Activated T-cell treated with anti-CD3 and anti-CD28 coated beads, Interleukin-2, amount 50 U/mL, for 72 hours (primary cell): Measurements from ENCODE around the gene KMT5B. TPM values are rescaled to one million over a fixed set of nuclear protein-coding genes. Genes with fewer than 3 reads are reported as not detected.
"Not testable (repeated sequence)": the region's sequence is repeated elsewhere in the genome, so short reads cannot be mapped to it uniquely, and the experiment has no call there.

Experiments
- ATAC-seq, 2 donors: fragments of 150-1000 bp; cut with Tn5 transposase; replicated peaks in 1 of 2; 2 replicates each; pipeline ENCODE4 v1.10.0; 2021; ENCODE audit warnings: moderate library complexity in 2 of 2, mild to moderate bottlenecking in 1 of 2
- DNase-seq, 2 donors: peaks; one replicate each; pipeline ENCODE4 v3.0.0; 2021 to 2022; ENCODE audit warnings: mixed read lengths in 1 of 2
- H3K27ac Mint-ChIP-seq: one replicate; pipeline ENCODE4 v1.8.0; 2022; ENCODE audit warnings: mild to moderate bottlenecking, moderate library complexity, mixed read lengths
- H3K27me3 Mint-ChIP-seq: one replicate; pipeline ENCODE4 v1.8.0; 2022; ENCODE audit warnings: low read depth, mixed read lengths
- H3K36me3 Mint-ChIP-seq, 2 donors: one replicate each; pipeline ENCODE4 v1.8.0; 2022; ENCODE audit warnings: mixed read lengths in 2 of 2, mild to moderate bottlenecking in 1 of 2; ENCODE audit not compliant: insufficient read depth in 2 of 2
- H3K4me1 Mint-ChIP-seq: one replicate; pipeline ENCODE4 v1.8.0; 2022; ENCODE audit warnings: low read depth, mixed read lengths
- H3K4me3 Mint-ChIP-seq, 2 donors: one replicate each; pipeline ENCODE4 v1.8.0; 2022; ENCODE audit warnings: mild to moderate bottlenecking in 2 of 2, mixed read lengths in 2 of 2, moderate library complexity in 2 of 2
- H3K9me3 Mint-ChIP-seq, 2 donors: one replicate each; pipeline ENCODE4 v1.8.0; 2022; ENCODE audit warnings: mixed read lengths in 2 of 2
- total RNA-seq, 2 donors: library from RNA; stranded (reverse); gene quantifications; one replicate each; pipeline ENCODE4 v1.2.3, GENCODE V29; 2022

The KMT5B gene
- total RNA-seq: 10 to 100 TPM; 26.9 to 34.1 TPM

GRCh38 chr11:68213135-68213515 lies at the start of gene KMT5B:
Gene KMT5B (minus strand): TSS chr11:68213296. CDS start chr11:68190076, 23,220 bp downstream.
- Mint-ChIP-seq H3K27ac (peak within 1 kb of the TSS; percentile 95), H3K4me3 (peak within 1 kb of the TSS; percentile 91 to 96), H3K9me3 (no peaks in the 10 kb centered on the region), H3K4me1 (peaks cover 41% of the 10 kb centered on the region), H3K27me3 (peaks cover 11% of the 10 kb centered on the region), H3K36me3 (peaks cover 2 to 5% of the 10 kb centered on the region in 2 donors)
- DNase-seq (peak in 1 of 2 donors; percentile 72), ATAC-seq (peak; percentile 1 to 3)

GRCh38 chr11:68262544-68262827 lies 49.4 kb upstream of the KMT5B start:
- no peak overlapping the region for H3K27ac Mint-ChIP-seq
- no peak overlapping the region for H3K4me3 Mint-ChIP-seq
- H3K27me3 Mint-ChIP-seq: no peaks in the 10 kb centered on the region
- no peaks in the 10 kb centered on the region for H3K9me3 Mint-ChIP-seq
- no peak for DNase-seq
- H3K4me1 Mint-ChIP-seq: peaks cover 3% of the 10 kb centered on the region
- no peak for ATAC-seq
- H3K36me3 Mint-ChIP-seq: peaks cover 4 to 6% of the 10 kb centered on the region in 2 donors

GRCh38 chr11:68261749-68262543 lies 48.9 kb upstream of the KMT5B start:
- DNase-seq (no peak), ATAC-seq (no peak)
- no peaks in the 10 kb centered on the region for H3K9me3 Mint-ChIP-seq
- no peaks in the 10 kb centered on the region for H3K27me3 Mint-ChIP-seq
- no peak overlapping the region for H3K4me3 Mint-ChIP-seq
- H3K36me3 Mint-ChIP-seq: peaks cover 4 to 6% of the 10 kb centered on the region in 2 donors
- H3K27ac Mint-ChIP-seq: no peak overlapping the region
- peaks cover 6% of the 10 kb centered on the region for H3K4me1 Mint-ChIP-seq

GRCh38 chr11:68261006-68261405 lies 47.9 kb upstream of the KMT5B start:
- peaks cover 4 to 6% of the 10 kb centered on the region in 2 donors for H3K36me3 Mint-ChIP-seq
- DNase-seq (no peak), ATAC-seq (no peak)
- H3K9me3 Mint-ChIP-seq: no peaks in the 10 kb centered on the region
- no peak overlapping the region for H3K27ac Mint-ChIP-seq
- H3K27me3 Mint-ChIP-seq: no peaks in the 10 kb centered on the region
- no peak overlapping the region for H3K4me3 Mint-ChIP-seq
- peaks cover 6% of the 10 kb centered on the region for H3K4me1 Mint-ChIP-seq

- no peak overlapping the region for H3K27ac Mint-ChIP-seq
- no peaks in the 10 kb centered on the region for H3K9me3 Mint-ChIP-seq
- ATAC-seq (no peak), DNase-seq (no peak)
- H3K4me1 Mint-ChIP-seq: peaks cover 6% of the 10 kb centered on the region
- H3K36me3 Mint-ChIP-seq: peaks cover 4 to 6% of the 10 kb centered on the region in 2 donors
- H3K27me3 Mint-ChIP-seq: no peaks in the 10 kb centered on the region
- H3K4me3 Mint-ChIP-seq: no peak overlapping the region
Measured at GRCh38 chr11:68260484-68260883, 47.4 kb upstream of the KMT5B start.

- Mint-ChIP-seq H3K9me3 (no peaks in the 10 kb centered on the region), H3K27me3 (no peaks in the 10 kb centered on the region), H3K36me3 (peaks cover 1 to 3% of the 10 kb centered on the region in 2 donors), H3K4me1 (peaks cover 6% of the 10 kb centered on the region), H3K4me3 (no peak overlapping the region), H3K27ac (no peak overlapping the region)
- no peak for DNase-seq
- ATAC-seq: no peak
Measured at GRCh38 chr11:68259122-68259959, 46.2 kb upstream of the KMT5B start.

- peaks cover 0 to 1% of the 10 kb centered on the region in 2 donors for H3K36me3 Mint-ChIP-seq
- DNase-seq (no peak), ATAC-seq (no peak)
- peaks cover 6% of the 10 kb centered on the region for H3K4me1 Mint-ChIP-seq
- no peak overlapping the region for H3K27ac Mint-ChIP-seq
- H3K27me3 Mint-ChIP-seq: no peaks in the 10 kb centered on the region
- H3K9me3 Mint-ChIP-seq: no peaks in the 10 kb centered on the region
- H3K4me3 Mint-ChIP-seq: no peak overlapping the region
Measured at GRCh38 chr11:68258363-68258765, 45.3 kb upstream of the KMT5B start.

- no peak overlapping the region for H3K27ac Mint-ChIP-seq
- no peak overlapping the region for H3K4me3 Mint-ChIP-seq
- peaks cover 6% of the 10 kb centered on the region for H3K4me1 Mint-ChIP-seq
- no peaks in the 10 kb centered on the region for H3K9me3 Mint-ChIP-seq
- DNase-seq (peak; percentile 93 to 94), ATAC-seq (peak; percentile 92 to 93)
- H3K27me3 Mint-ChIP-seq: no peaks in the 10 kb centered on the region
- peaks cover 0 to 1% of the 10 kb centered on the region in 2 donors for H3K36me3 Mint-ChIP-seq
Measured at GRCh38 chr11:68257477-68258362, 44.6 kb upstream of the KMT5B start.

GRCh38 chr11:68256331-68256741 lies 43.2 kb upstream of the KMT5B start:
- DNase-seq (no peak), ATAC-seq (no peak)
- no peak overlapping the region for H3K27ac Mint-ChIP-seq
- peaks cover 0 to 1% of the 10 kb centered on the region in 2 donors for H3K36me3 Mint-ChIP-seq
- no peak overlapping the region for H3K4me3 Mint-ChIP-seq
- no peaks in the 10 kb centered on the region for H3K27me3 Mint-ChIP-seq
- H3K9me3 Mint-ChIP-seq: no peaks in the 10 kb centered on the region
- peaks cover 13% of the 10 kb centered on the region for H3K4me1 Mint-ChIP-seq

GRCh38 chr11:68255526-68255925 lies 42.4 kb upstream of the KMT5B start:
- Mint-ChIP-seq H3K36me3 (peaks cover 1% of the 10 kb centered on the region in 2 donors), H3K27ac (no peak overlapping the region), H3K9me3 (peaks cover under 1 to 1% of the 10 kb centered on the region in 2 donors), H3K4me3 (no peak overlapping the region), H3K27me3 (no peaks in the 10 kb centered on the region), H3K4me1 (peaks cover 14% of the 10 kb centered on the region)
- DNase-seq: no peak
- no peak for ATAC-seq

GRCh38 chr11:68254421-68254820 lies 41.3 kb upstream of the KMT5B start:
- no peak for ATAC-seq
- H3K4me1 Mint-ChIP-seq: peaks cover 14% of the 10 kb centered on the region
- H3K27me3 Mint-ChIP-seq: no peaks in the 10 kb centered on the region
- H3K27ac Mint-ChIP-seq: no peak overlapping the region
- no peak for DNase-seq
- peaks cover 7 to 8% of the 10 kb centered on the region in 2 donors for H3K36me3 Mint-ChIP-seq
- no peak overlapping the region for H3K4me3 Mint-ChIP-seq
- peaks cover 8% of the 10 kb centered on the region in 2 donors for H3K9me3 Mint-ChIP-seq

GRCh38 chr11:68251765-68252164 lies 38.7 kb upstream of the KMT5B start:
- H3K27me3 Mint-ChIP-seq: no peaks in the 10 kb centered on the region
- H3K9me3 Mint-ChIP-seq: peaks cover 9% of the 10 kb centered on the region in 2 donors
- ATAC-seq (no peak), DNase-seq (no peak)
- peaks cover 8% of the 10 kb centered on the region for H3K4me1 Mint-ChIP-seq
- no peak overlapping the region for H3K27ac Mint-ChIP-seq
- no peak overlapping the region for H3K4me3 Mint-ChIP-seq
- peaks cover 9% of the 10 kb centered on the region in 2 donors for H3K36me3 Mint-ChIP-seq

- H3K27me3 Mint-ChIP-seq, H3K4me3 Mint-ChIP-seq, H3K27ac Mint-ChIP-seq, H3K4me1 Mint-ChIP-seq, H3K36me3 Mint-ChIP-seq, ATAC-seq, H3K9me3 Mint-ChIP-seq, DNase-seq: not testable (repeated sequence)
Measured at GRCh38 chr11:68244912-68245311, 31.8 kb upstream of the KMT5B start.
